H1 (cell line): ENCODE data around the gene THAP11. TPM values are rescaled to one million over a fixed set of nuclear protein-coding genes. Genes with fewer than 3 reads are reported as not detected.

Experiments
- CTCF ChIA-PET: fragments of 300-600 bp; sonication (Branson Sonifier 250); formaldehyde crosslinking; loops from one replicate; lab custom pipeline; 2021; ENCODE audit not compliant: partially characterized antibody; lab: Charles Lee
- POLR2A ChIA-PET: fragments of 300-600 bp; sonication (Branson Sonifier 250); formaldehyde crosslinking; loops from one replicate; lab custom pipeline; 2021; ENCODE audit warnings: inconsistent platforms; ENCODE audit not compliant: partially characterized antibody; lab: Charles Lee
- DNase-seq, 2 experiments: peaks; one replicate each; pipeline versions ENCODE4 v3.0.0 to v3.0.0-alpha.2; 2010 to 2022; ENCODE audit warnings: low spot score in 2 of 2, low read depth in 1 of 2, mixed read lengths in 1 of 2
- FAIRE-seq: peaks from 2 replicates; lab custom pipeline; 2011; peaks lifted over from hg19 to GRCh38; lab: Jason Lieb, UNC
- H2AFZ ChIP-seq: 2 replicates; pipeline ENCODE4 v1.8.1; 2012; ENCODE audit warnings: low read length, inconsistent platforms
- H2AK5ac ChIP-seq: 2 replicates; pipeline ENCODE4 v1.6.1; 2013; ENCODE audit warnings: low read depth, low read length
- H2BK120ac ChIP-seq: replicated peaks from 2 replicates; pipeline ENCODE3; 2013; ENCODE audit warnings: low read depth, low read length, inconsistent platforms
- H2BK12ac ChIP-seq: 2 replicates; pipeline ENCODE4 v1.6.1; 2013; ENCODE audit warnings: low read depth, low read length
- H2BK15ac ChIP-seq: 2 replicates; pipeline ENCODE4 v1.6.1; 2013; ENCODE audit warnings: low read length
- H2BK20ac ChIP-seq: 2 replicates; pipeline ENCODE4 v1.6.1; 2013; ENCODE audit warnings: low read length
- H2BK5ac ChIP-seq: 2 replicates; pipeline ENCODE4 v1.6.1; 2013; ENCODE audit warnings: low read depth, low read length
- H3K14ac ChIP-seq: 2 replicates; pipeline ENCODE4 v1.6.1; 2013; ENCODE audit warnings: inconsistent platforms; ENCODE audit not compliant: insufficient read length
- H3K18ac ChIP-seq: 2 replicates; pipeline ENCODE4 v1.6.1; 2013; ENCODE audit warnings: low read length; ENCODE audit errors: extremely low read depth
- H3K23ac ChIP-seq: 2 replicates; pipeline ENCODE4 v1.6.1; 2013; ENCODE audit warnings: inconsistent platforms; ENCODE audit not compliant: insufficient read length
- H3K23me2 ChIP-seq: 2 replicates; pipeline ENCODE4 v1.6.1; 2013; ENCODE audit warnings: low read depth, low read length
- H3K27ac ChIP-seq: 2 replicates; pipeline ENCODE4 v1.6.1; 2011; ENCODE audit warnings: low read depth, low read length, inconsistent platforms
- H3K27me3 ChIP-seq, 4 experiments: replicated peaks in 1 of 4; 1 replicate in 1 of 4; 2 replicates in 3 of 4; pipeline versions ENCODE4 v1.6.1 to v1.8.1; 2011 to 2013; ENCODE audit warnings: low read length in 3 of 4, mild to moderate bottlenecking in 3 of 4, inconsistent platforms in 2 of 4, mixed read lengths in 2 of 4, moderate library complexity in 1 of 4; ENCODE audit not compliant: control insufficient read depth in 3 of 4, insufficient read depth in 3 of 4; ENCODE audit errors: extremely low read depth in 1 of 4
- H3K36me3 ChIP-seq, 4 experiments: 2 replicates each; pipeline versions ENCODE4 v1.6.1 to v1.8.1; 2011 to 2013; ENCODE audit warnings: mild to moderate bottlenecking in 4 of 4, low read length in 3 of 4, moderate library complexity in 2 of 4, control low read depth in 1 of 4, inconsistent platforms in 1 of 4; ENCODE audit not compliant: insufficient read depth in 4 of 4, control insufficient read depth in 2 of 4
- H3K4ac ChIP-seq: replicated peaks from 2 replicates; pipeline ENCODE3; 2013; ENCODE audit warnings: low read length, low read depth, mixed read lengths, inconsistent platforms; ENCODE audit not compliant: insufficient read length
- H3K4me1 ChIP-seq, 4 experiments: replicated peaks in 1 of 4; 1 replicate in 1 of 4; 2 replicates in 3 of 4; pipeline versions ENCODE4 v1.6.1 to v1.8.1; 2011 to 2013; ENCODE audit warnings: low read length in 3 of 4, inconsistent platforms in 2 of 4, mixed read lengths in 1 of 4; ENCODE audit not compliant: insufficient read depth in 4 of 4, control insufficient read depth in 3 of 4
- H3K4me2 ChIP-seq, 2 experiments: 2 replicates each; pipeline versions ENCODE4 v1.6.1 to v1.8.1; 2011 to 2013; ENCODE audit warnings: low read depth in 2 of 2, low read length in 2 of 2, control low read depth in 1 of 2, inconsistent platforms in 1 of 2, mild to moderate bottlenecking in 1 of 2; ENCODE audit not compliant: insufficient read depth in 1 of 2
- H3K4me3 ChIP-seq, 4 experiments: fragments of 200-600, 300-600 bp in 1 of 4; sonication (generic), shearing (Covaris generic), sonication (Bioruptor Twin) in 1 of 4; 2 replicates each; pipeline versions ENCODE4 v1.5.1 to v1.8.1; 2011 to 2016; ENCODE audit warnings: low read length in 4 of 4, low read depth in 3 of 4, control low read depth in 2 of 4, inconsistent platforms in 2 of 4, mild to moderate bottlenecking in 2 of 4, mixed read lengths in 1 of 4, moderate library complexity in 1 of 4; ENCODE audit not compliant: insufficient read depth in 2 of 4; ENCODE audit errors: extremely low read depth in 1 of 4
- H3K56ac ChIP-seq: replicated peaks from 2 replicates; pipeline ENCODE3; 2013; ENCODE audit warnings: low read depth, mild to moderate bottlenecking, mixed read lengths, low read length, inconsistent platforms; ENCODE audit not compliant: insufficient read length
- H3K79me1 ChIP-seq: 2 replicates; pipeline ENCODE4 v1.6.1; 2013; ENCODE audit warnings: low read depth, low read length, control low read depth
- H3K79me2 ChIP-seq, 2 experiments: 2 replicates each; pipeline versions ENCODE4 v1.6.1 to v1.8.1; 2012 to 2013; ENCODE audit warnings: low read length in 2 of 2, mild to moderate bottlenecking in 2 of 2, inconsistent platforms in 1 of 2; ENCODE audit not compliant: insufficient read depth in 2 of 2, control insufficient read depth in 1 of 2
- H3K9ac ChIP-seq, 4 experiments: replicated peaks in 1 of 4; 1 replicate in 1 of 4; 2 replicates in 3 of 4; pipeline versions ENCODE4 v1.6.1 to v1.8.1; 2011 to 2013; ENCODE audit warnings: low read depth in 3 of 4, low read length in 3 of 4, control low read depth in 2 of 4, mild to moderate bottlenecking in 2 of 4, moderate library complexity in 2 of 4, inconsistent platforms in 1 of 4; ENCODE audit errors: extremely low read depth in 1 of 4
- H3K9me3 ChIP-seq, 2 experiments: 2 replicates each; pipeline versions ENCODE4 v1.6.1 to v1.8.1; 2012 to 2013; ENCODE audit warnings: mild to moderate bottlenecking in 2 of 2, moderate library complexity in 2 of 2, control low read depth in 1 of 2, inconsistent platforms in 1 of 2, low read depth in 1 of 2, low read length in 1 of 2, mixed read lengths in 1 of 2; ENCODE audit not compliant: insufficient read depth in 2 of 2
- H4K20me1 ChIP-seq, 2 experiments: replicated peaks in 1 of 2; 2 replicates each; pipeline versions ENCODE3 to v1.8.1; 2011 to 2013; ENCODE audit warnings: inconsistent platforms in 2 of 2, low read length in 2 of 2, mild to moderate bottlenecking in 1 of 2; ENCODE audit not compliant: insufficient read depth in 2 of 2, control insufficient read depth in 1 of 2
- H4K5ac ChIP-seq: 2 replicates; pipeline ENCODE4 v1.6.1; 2013; ENCODE audit warnings: low read length, low read depth, mixed read lengths, inconsistent platforms; ENCODE audit not compliant: insufficient read length
- H4K8ac ChIP-seq: 2 replicates; pipeline ENCODE4 v1.8.0; 2013; ENCODE audit warnings: mild to moderate bottlenecking, moderate library complexity, low read length, inconsistent platforms; ENCODE audit not compliant: insufficient read depth; ENCODE audit errors: extremely low read depth
- H4K91ac ChIP-seq: replicated peaks from 2 replicates; pipeline ENCODE3; 2013; ENCODE audit warnings: low read length, mixed read lengths, inconsistent platforms; ENCODE audit not compliant: insufficient read length
- TAF1 ChIP-seq: IDR thresholded peaks from 2 replicates; pipeline ENCODE4 v1.6.1; 2011; ENCODE audit warnings: mild to moderate bottlenecking, low read depth, low read length
- WGBS, 2 experiments: shearing (Covaris generic) in 1 of 2; methylation state at CpG; one replicate each; pipeline versions ENCODE4 v1.1.6 to v1.1.7; 2013 to 2015; ENCODE audit warnings: low lambda C conversion rate in 2 of 2, mixed read lengths in 2 of 2, inconsistent platforms in 1 of 2, low coverage in 1 of 2, missing lambda C conversion rate in 1 of 2; ENCODE audit not compliant: insufficient replicate concordance in 2 of 2, insufficient coverage in 1 of 2, insufficient read length in 1 of 2; ENCODE audit errors: extremely low coverage in 1 of 2, missing lambda C conversion rate in 1 of 2; 5-methylcytosine and 5-hydroxymethylcytosine counted together
- polyA plus RNA-seq, 7 experiments: library from polyadenylated mRNA; depleted of rRNA in 3 of 7; stranded (reverse) in 5 of 7; unstranded in 2 of 7; fragments of >200 nt in 5 of 7; fragments of 200-250 nt in 2 of 7; gene quantifications; 1 replicate in 5 of 7; 2 replicates in 1 of 7; 4 replicates in 1 of 7; pipeline versions ENCODE4 v1.2.1 to v1.2.3, GENCODE V29; 2011 to 2013; ENCODE audit warnings: missing spikeins in 2 of 7, mixed read lengths in 2 of 7
- total RNA-seq: library from RNA; stranded (reverse); fragmentation: NEBNext Ultra II Directional; extraction: Animal tissue kit (Norgen Biotek cat#: 25700); gene quantifications from 2 replicates; pipeline ENCODE4 v1.2.1, GENCODE V29; 2021

THAP11 gene
- total and polyA plus RNA-seq, 2 of the 8 experiments (the other 6 are each of a cell fraction or from before 2014, with no cell fraction given): 50.8 to 54.8 TPM

DNA sequence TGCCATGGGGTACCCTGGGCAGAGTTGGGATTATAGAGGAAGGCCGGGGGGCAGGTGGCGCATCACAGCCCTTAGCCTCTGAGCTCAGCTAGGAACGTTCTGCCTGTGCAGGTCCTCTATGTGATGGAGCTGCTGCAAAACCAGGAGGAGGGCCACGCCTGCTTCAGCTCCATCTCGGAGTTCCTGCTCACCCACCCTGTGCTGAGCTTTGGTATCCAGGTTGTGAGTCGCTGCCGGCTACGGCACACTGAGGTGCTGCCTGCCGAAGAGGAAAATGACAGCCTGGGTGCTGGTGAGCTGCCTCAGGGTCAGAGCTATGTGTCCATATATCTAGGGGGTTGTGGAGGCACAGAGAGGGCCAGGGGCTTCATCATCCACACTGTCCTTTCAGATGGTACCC lies 36.7 kb downstream of the THAP11 start:
- Histone ChIP-seq H3K14ac (no peak overlapping the region), H4K8ac (no peak overlapping the region), H2BK15ac (no peak overlapping the region), H3K36me3 (peaks cover 34 to 60% (median 49%) of the 10 kb centered on the region in 4 experiments), H4K20me1 (peaks cover 15 to 20% of the 10 kb centered on the region in 2 experiments), H3K9ac (no peak overlapping the region), H3K4me2 (no peak overlapping the region), H3K4ac (no peak overlapping the region), H2BK5ac (no peak overlapping the region), H2AFZ (no peak overlapping the region), H3K79me1 (peaks cover 11% of the 10 kb centered on the region), H3K4me3 (no peak overlapping the region), H2BK120ac (no peak overlapping the region), H2BK20ac (no peak overlapping the region), H3K18ac (no peak overlapping the region), H3K27ac (no peak overlapping the region), H3K4me1 (peaks cover 0 to 6% (median 3%) of the 10 kb centered on the region in 4 experiments; a peak in 4 of 7 replicates), H4K5ac (no peak overlapping the region), H3K27me3 (no peaks in the 10 kb centered on the region), H4K91ac (no peak overlapping the region), H3K9me3 (no peaks in the 10 kb centered on the region), H3K56ac (no peak overlapping the region), H3K79me2 (peaks cover 3 to 23% of the 10 kb centered on the region in 2 experiments; a peak in 3 of 4 replicates), H3K23ac (no peak overlapping the region), H2AK5ac (no peak overlapping the region), H3K23me2 (no peaks in the 10 kb centered on the region; the same call in 1 of the 2 replicates), H2BK12ac (no peak overlapping the region)
- 92% methylated on average over 9 of the region's 9 CpGs; no CpG with 5 or more reads in 1 of the 2 experiments for WGBS, 2 experiments
- FAIRE-seq (no peak), DNase-seq (no peak)
- POLR2A ChIA-PET: interaction anchor here (1.1 to 1.4 kb wide), 4 partner anchors 21 to 61 kb away, joined by 3 to 4 read pairs (median 3); no protein-coding TSS in a partner anchor
- TF ChIP-seq TAF1: no peak
- CTCF ChIA-PET: interaction anchor here (0.8 to 21.8 kb wide), 8 partner anchors 13 to 206 kb away, joined by 3 to 623 read pairs (median 4); partner anchors contain the start of genes CTRL, LCAT and PSMB10
